Left renal cortex interstitium (tissue), 4 donors: ENCODE measurements around the gene ESPL1. TPM values are rescaled to one million over a fixed set of nuclear protein-coding genes. Genes with fewer than 3 reads are reported as not detected.

Experiments used
- DNase-seq, 4 donors: peaks; one replicate each; pipeline ENCODE4 v3.0.0-alpha.2; 2013; ENCODE audit warnings: low read depth in 4 of 4, low spot score in 2 of 4, missing footprints in 1 of 4
- polyA plus RNA-seq, 4 donors: library from polyadenylated mRNA; unstranded; fragments of 120-200 nt; gene quantifications; one replicate each; pipeline ENCODE4 v1.2.1, GENCODE V29; 2013; ENCODE audit not compliant: insufficient read length in 4 of 4

The ESPL1 gene
- polyA plus RNA-seq, 4 donors: 8.7 to 18.1 (median 11.4) TPM

- no peak for DNase-seq
These were observed 13.1 kb upstream of the ESPL1 start for GRCh38 chr12:53254816-53255545.

GRCh38 chr12:53255996-53256395 is 12.1 kb upstream of the ESPL1 start:
- no peak for DNase-seq

GRCh38 chr12:53258541-53259539 is 9.3 kb upstream of the ESPL1 start:
- no peak for DNase-seq

- no peak for DNase-seq
These were observed 8.2 kb upstream of the ESPL1 start for GRCh38 chr12:53259891-53260290.

- no peak for DNase-seq
These were observed 2.3 kb upstream of the ESPL1 start for GRCh38 chr12:53265783-53266182.

- no peak for DNase-seq
These were observed 647 bp upstream of the ESPL1 start for GRCh38 chr12:53267306-53267998.

- no peak for DNase-seq
These were observed 797 bp downstream of the ESPL1 start for GRCh38 chr12:53268630-53269562.

GRCh38 chr12:53274445-53274844 is 6.3 kb downstream of the ESPL1 start:
- DNase-seq: no peak

GRCh38 chr12:53276511-53276910 is 8.4 kb downstream of the ESPL1 start:
- no peak for DNase-seq

GRCh38 chr12:53277981-53278380 is 9.9 kb downstream of the ESPL1 start:
- no peak for DNase-seq

- no peak for DNase-seq
These were observed 11.3 kb downstream of the ESPL1 start for GRCh38 chr12:53279283-53279869.

- DNase-seq: no peak
These were observed 11.9 kb downstream of the ESPL1 start for GRCh38 chr12:53279888-53280498.

- no peak for DNase-seq
These were observed 18.3 kb downstream of the ESPL1 start for GRCh38 chr12:53286448-53286847.

- DNase-seq: no peak
These were observed 19.7 kb downstream of the ESPL1 start for GRCh38 chr12:53287741-53288216.

- DNase-seq: no peak
These were observed 20.2 kb downstream of the ESPL1 start for GRCh38 chr12:53288322-53288721.

- no peak for DNase-seq
These were observed 21.8 kb downstream of the ESPL1 start for GRCh38 chr12:53289891-53290290.

GRCh38 chr12:53290661-53291060 is 22.6 kb downstream of the ESPL1 start:
- no peak for DNase-seq

- DNase-seq: no peak
These were observed 24.3 kb downstream of the ESPL1 start for GRCh38 chr12:53292426-53292825.
